Measurements from ENCODE around the gene NUP93. TPM values are rescaled to one million over a fixed set of nuclear protein-coding genes. Genes with fewer than 3 reads are reported as not detected.

NUP93 gene
- total and polyA plus RNA-seq, 10 donors, result 29.2 to 102 (median 56.6) TPM

DNA sequence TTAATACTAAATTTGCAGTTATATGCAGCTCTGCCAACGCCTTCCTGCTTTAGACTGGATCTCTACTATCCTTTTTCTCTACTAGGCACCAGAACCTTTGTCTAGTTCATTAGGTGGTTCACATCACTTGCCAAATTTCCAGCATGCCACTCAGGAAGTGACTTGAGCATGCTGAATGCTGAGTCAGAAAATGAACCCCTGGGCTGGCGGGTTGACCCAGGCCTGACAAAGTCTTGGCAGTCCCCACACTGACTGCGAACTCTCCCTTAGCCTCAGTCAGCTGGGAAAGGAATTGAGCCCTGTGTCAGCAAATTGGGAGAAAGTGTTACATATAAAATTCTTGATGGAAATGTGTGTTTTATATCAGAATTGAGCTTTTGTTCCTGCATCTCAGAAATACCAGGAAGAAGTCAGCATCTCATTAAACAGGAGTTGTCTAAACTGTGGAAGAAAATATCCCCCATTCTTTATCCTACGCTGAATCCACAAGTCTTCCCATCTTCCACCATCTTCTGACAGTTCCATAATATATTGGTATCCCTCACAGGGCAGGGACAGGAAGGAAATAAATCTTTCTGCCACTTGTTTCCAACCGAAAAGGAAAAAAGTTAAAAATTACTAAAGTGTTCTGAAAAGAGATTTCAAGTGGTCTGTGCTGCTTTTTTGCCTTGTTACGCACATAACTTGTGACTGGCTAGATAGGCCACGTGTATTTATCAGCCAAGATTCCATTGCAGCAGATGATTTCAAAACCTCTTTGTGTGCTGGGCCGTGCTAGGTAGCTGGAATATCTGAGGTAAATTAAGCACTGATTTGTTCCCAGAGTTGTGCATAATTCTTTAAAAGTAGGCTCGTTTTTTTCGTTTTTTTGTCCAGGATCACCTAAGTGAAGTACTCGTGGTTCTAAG is 118.4 kb downstream of the NUP93 start:
- H3K4me3 ChIP-seq, result no peak overlapping the region
- H3K36me3 ChIP-seq, result peaks cover 0 to 30% (median 15%) of the 10 kb centered on the region in 6 donors
- no peaks in the 10 kb centered on the region for H3K27me3 ChIP-seq (replicated peaks in 1 of 7)
- WGBS, 5 donors, result 61 to 78% (median 64%) methylated on average over 11 of the region's 11 CpGs
- H3K4me1 ChIP-seq, result peaks cover 0 to 37% (median 16%) of the 10 kb centered on the region in 6 donors
- intact Hi-C loops (cut with DNase I; ENCODE audit: low total_unique reads), result no loop called here
- DNase-seq, result peak; percentile 38
- peak overlapping the region; percentile 41 to 66 (median 57) for H3K27ac ChIP-seq
- peak in 1 of 3 donors; percentile 14 for TF ChIP-seq POLR2AphosphoS5 (IDR thresholded peaks at IDR 0.05)
- TF ChIP-seq, protein P1, sequence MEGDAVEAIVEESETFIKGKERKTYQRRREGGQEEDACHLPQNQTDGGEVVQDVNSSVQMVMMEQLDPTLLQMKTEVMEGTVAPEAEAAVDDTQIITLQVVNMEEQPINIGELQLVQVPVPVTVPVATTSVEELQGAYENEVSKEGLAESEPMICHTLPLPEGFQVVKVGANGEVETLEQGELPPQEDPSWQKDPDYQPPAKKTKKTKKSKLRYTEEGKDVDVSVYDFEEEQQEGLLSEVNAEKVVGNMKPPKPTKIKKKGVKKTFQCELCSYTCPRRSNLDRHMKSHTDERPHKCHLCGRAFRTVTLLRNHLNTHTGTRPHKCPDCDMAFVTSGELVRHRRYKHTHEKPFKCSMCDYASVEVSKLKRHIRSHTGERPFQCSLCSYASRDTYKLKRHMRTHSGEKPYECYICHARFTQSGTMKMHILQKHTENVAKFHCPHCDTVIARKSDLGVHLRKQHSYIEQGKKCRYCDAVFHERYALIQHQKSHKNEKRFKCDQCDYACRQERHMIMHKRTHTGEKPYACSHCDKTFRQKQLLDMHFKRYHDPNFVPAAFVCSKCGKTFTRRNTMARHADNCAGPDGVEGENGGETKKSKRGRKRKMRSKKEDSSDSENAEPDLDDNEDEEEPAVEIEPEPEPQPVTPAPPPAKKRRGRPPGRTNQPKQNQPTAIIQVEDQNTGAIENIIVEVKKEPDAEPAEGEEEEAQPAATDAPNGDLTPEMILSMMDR (IDR thresholded peaks at IDR 0.05 in 8 of 11, conservative IDR thresholded peaks at IDR 0.05 in 3 of 11), result no peak
- TF ChIP-seq POLR2A (IDR thresholded peaks at IDR 0.05), result no peak
- H3K9me3 ChIP-seq, result no peaks in the 10 kb centered on the region

DNA sequence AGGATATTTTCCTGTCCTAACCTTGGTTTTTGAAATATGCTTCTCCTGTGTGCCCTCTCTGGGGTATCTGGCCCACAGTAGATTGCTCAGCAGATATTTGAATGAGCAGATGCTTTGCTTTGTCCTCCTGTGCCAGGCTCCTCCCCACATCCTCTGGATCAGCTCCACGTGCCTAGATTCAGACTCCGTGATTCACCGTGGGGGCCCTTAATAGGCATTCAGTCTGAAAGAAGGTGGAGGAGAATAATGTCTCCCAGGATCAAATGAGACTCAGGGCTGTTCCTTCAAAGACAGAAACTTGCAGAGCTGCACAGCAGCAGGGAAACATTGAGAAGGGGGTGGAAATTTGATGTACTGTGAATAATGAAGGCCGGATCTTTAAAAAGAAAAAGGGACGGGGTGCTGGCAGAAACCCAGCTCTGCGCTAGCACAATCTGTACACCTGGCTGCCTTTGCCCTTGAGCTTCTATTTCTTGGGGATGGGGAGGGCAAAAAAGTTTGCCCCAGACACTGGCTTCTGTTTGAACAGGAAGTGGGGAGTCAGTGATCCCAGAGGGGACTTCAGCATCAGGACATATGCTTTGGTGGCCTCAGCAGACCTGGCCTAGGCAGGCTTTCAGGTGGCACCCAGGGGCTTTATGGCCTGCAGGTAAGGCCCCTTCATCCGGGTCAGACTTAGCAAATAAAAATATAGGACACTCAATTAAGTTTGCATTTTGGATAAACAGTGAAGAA is 119.2 kb downstream of the NUP93 start:
- intact Hi-C loops (cut with DNase I; ENCODE audit: low total_unique reads), result no loop called here
- DNase-seq, result no peak
- Histone ChIP-seq H3K4me1 (peaks cover 0 to 37% (median 16%) of the 10 kb centered on the region in 6 donors), H3K36me3 (peaks cover 0 to 22% (median 9%) of the 10 kb centered on the region in 6 donors), H3K4me3 (no peak overlapping the region), H3K27me3 (replicated peaks in 1 of 7) (no peaks in the 10 kb centered on the region), H3K9me3 (no peaks in the 10 kb centered on the region), H3K27ac (peak overlapping the region in 5 of 8 donors; percentile 9 to 62 (median 59))
- TF ChIP-seq POLR2A (IDR thresholded peaks at IDR 0.05) (no peak), POLR2AphosphoS5 (IDR thresholded peaks at IDR 0.05) (no peak)
- TF ChIP-seq, protein P1 (IDR thresholded peaks at IDR 0.05 in 8 of 11, conservative IDR thresholded peaks at IDR 0.05 in 3 of 11), result no peak
- WGBS, 5 donors, result 59 to 74% (median 68%) methylated on average over 7 of the region's 7 CpGs

DNA sequence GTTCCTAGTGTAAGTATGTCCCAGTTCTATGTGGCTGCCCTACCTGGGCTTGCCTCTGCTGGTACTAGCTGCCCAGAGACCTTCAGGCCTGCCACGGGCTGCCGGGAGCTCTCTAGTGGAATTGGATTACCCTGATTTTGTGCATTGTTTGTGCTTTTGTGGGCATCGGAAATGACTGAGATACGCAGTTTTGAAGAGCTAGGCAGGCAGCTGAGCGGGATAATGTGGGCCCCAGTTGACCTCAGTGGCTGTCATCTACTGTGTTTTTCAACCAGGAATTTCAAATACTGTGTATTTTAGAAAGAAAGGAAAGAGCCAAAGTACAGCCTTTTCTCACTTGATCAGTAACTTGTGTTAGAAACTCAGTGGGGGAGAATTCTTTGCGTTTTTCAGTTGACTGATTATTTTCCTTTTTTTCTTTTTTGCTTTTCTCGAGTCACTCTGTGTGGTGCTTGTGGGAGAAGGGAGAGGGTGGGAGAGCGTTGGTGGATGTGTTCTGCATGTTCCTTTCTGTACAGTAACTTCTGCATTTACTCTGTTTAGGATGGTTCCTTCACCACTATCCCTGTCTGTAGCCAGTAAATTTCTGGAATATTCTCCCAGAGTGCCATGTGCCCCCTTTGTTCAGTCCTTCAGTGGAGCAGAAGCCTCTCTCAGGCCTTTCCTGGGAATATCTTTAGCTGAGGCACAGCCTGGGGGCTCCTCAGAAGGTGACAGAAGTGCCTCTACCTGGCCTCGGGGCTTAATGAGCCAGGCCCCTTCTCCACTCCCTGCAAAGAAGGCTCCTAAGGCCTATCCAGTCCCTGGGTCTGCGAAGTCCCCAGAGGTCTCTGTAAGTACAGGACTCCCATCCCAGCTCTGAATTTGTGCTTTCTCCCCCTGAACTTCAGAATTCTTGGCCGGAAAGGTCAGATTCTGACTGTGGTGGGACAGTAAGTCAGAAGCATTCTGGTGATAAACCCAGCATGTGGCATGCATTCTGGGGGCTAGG is 120.1 kb downstream of the NUP93 start:
- H3K4me1 ChIP-seq, result peaks cover 0 to 37% (median 16%) of the 10 kb centered on the region in 6 donors
- no peak overlapping the region for H3K4me3 ChIP-seq
- peaks cover 0 to 13% (median 7%) of the 10 kb centered on the region in 6 donors for H3K36me3 ChIP-seq
- intact Hi-C loops (cut with DNase I; ENCODE audit: low total_unique reads), result no loop called here
- H3K27ac ChIP-seq, result peak overlapping the region in 4 of 8 donors; percentile 39 to 62 (median 59)
- no peaks in the 10 kb centered on the region for H3K9me3 ChIP-seq
- no peak for TF ChIP-seq POLR2A (IDR thresholded peaks at IDR 0.05)
- TF ChIP-seq, protein P1 (IDR thresholded peaks at IDR 0.05 in 8 of 11, conservative IDR thresholded peaks at IDR 0.05 in 3 of 11), result no peak
- TF ChIP-seq POLR2AphosphoS5 (IDR thresholded peaks at IDR 0.05), result no peak
- WGBS, 5 donors, result 67 to 82% (median 75%) methylated on average over 11 of the region's 11 CpGs
- DNase-seq, result peak; percentile 45
- no peaks in the 10 kb centered on the region for H3K27me3 ChIP-seq (replicated peaks in 1 of 7)

All from spleen (tissue), 11 donors.